SK-N-SH treated with all-trans-retinoic acid at 6 μM for 48 hours (cell line): Measurements from ENCODE around the gene PGAP2.

ENCODE experiments used
- ATAC-seq: fragments of 200-7000 bp; cut with Tn5 transposase; 3 replicates; pipeline ENCODE4 v1.9.1; 2020; ENCODE audit warnings: mild to moderate bottlenecking, moderate library complexity
- ARNTL ChIP-seq: fragments of 450-650 bp; formaldehyde crosslinking; IDR thresholded peaks from 2 replicates; pipeline ENCODE4 v1.5.0; 2020; ENCODE audit warnings: low read depth, mild to moderate bottlenecking, moderate library complexity, borderline replicate concordance
- BACH2 ChIP-seq: fragments of 250-450 bp; sonication (Bioruptor Pico); IDR thresholded peaks from 2 replicates; pipeline ENCODE4 v1.9.0; 2021; ENCODE audit warnings: mild to moderate bottlenecking, borderline replicate concordance
- CSDC2 ChIP-seq: fragments of 250-450 bp; sonication (Bioruptor Pico); IDR thresholded peaks from 2 replicates; pipeline ENCODE4 v1.5.0; 2020; ENCODE audit warnings: mild to moderate bottlenecking, moderate library complexity
- ESRRG ChIP-seq: fragments of 250-450 bp; sonication (Bioruptor Pico); IDR thresholded peaks from 2 replicates; pipeline ENCODE4 v1.6.1; 2021; ENCODE audit warnings: mild to moderate bottlenecking
- GLIS3 ChIP-seq: fragments of 250-450 bp; sonication (Bioruptor Pico); IDR thresholded peaks from 2 replicates; pipeline ENCODE4 v1.5.0; 2020; ENCODE audit warnings: mild to moderate bottlenecking, moderate library complexity
- ISL1 ChIP-seq: fragments of 250-450 bp; sonication (Bioruptor Pico); IDR thresholded peaks from 2 replicates; pipeline ENCODE4 v2.1.2; 2022; ENCODE audit warnings: mild to moderate bottlenecking, moderate library complexity
- OSR1 ChIP-seq: fragments of 250-450 bp; sonication (Bioruptor Pico); IDR thresholded peaks from 2 replicates; pipeline ENCODE4 v1.8.0; 2022; ENCODE audit warnings: moderate library complexity, mild to moderate bottlenecking, inconsistent platforms
- PPARA ChIP-seq: fragments of 250-450 bp; sonication (Bioruptor Pico); IDR thresholded peaks from 2 replicates; pipeline ENCODE4 v1.5.0; 2020; ENCODE audit warnings: mild to moderate bottlenecking, borderline replicate concordance
- RARB ChIP-seq: fragments of 250-450 bp; sonication (Bioruptor Pico); IDR thresholded peaks from 2 replicates; pipeline ENCODE4 v1.8.0; 2021; ENCODE audit warnings: mild to moderate bottlenecking, moderate library complexity
- SNAI2 ChIP-seq: fragments of 250-450 bp; sonication (Bioruptor Pico); IDR thresholded peaks from 2 replicates; pipeline ENCODE4 v1.5.0; 2020; ENCODE audit warnings: mild to moderate bottlenecking, moderate library complexity
- TCF4 ChIP-seq: fragments of 250-450 bp; sonication (Bioruptor Pico); IDR thresholded peaks from 2 replicates; pipeline ENCODE4 v1.8.0; 2021; ENCODE audit warnings: mild to moderate bottlenecking, moderate library complexity, borderline replicate concordance
- TOX ChIP-seq: fragments of 250-450 bp; sonication (Bioruptor Pico); IDR thresholded peaks from 2 replicates; pipeline ENCODE4 v1.8.0; 2021; ENCODE audit warnings: mild to moderate bottlenecking, moderate library complexity, borderline replicate concordance
- ZC3H10 ChIP-seq: fragments of 250-450 bp; sonication (Bioruptor Pico); IDR thresholded peaks from 2 replicates; pipeline ENCODE4 v1.5.1; 2021; ENCODE audit warnings: mild to moderate bottlenecking, moderate library complexity
- ZFP30 ChIP-seq: fragments of 450-650 bp; formaldehyde crosslinking; IDR thresholded peaks from 2 replicates; pipeline ENCODE4 v1.5.0; 2022; ENCODE audit warnings: mild to moderate bottlenecking, moderate library complexity
- ZNF70 ChIP-seq: fragments of 450-650 bp; formaldehyde crosslinking; IDR thresholded peaks from 2 replicates; pipeline ENCODE4 v1.5.0; 2020; ENCODE audit warnings: mild to moderate bottlenecking, moderate library complexity
- ZNF8 ChIP-seq: fragments of 450-650 bp; formaldehyde crosslinking; IDR thresholded peaks from 2 replicates; pipeline ENCODE4 v1.5.0; 2020; ENCODE audit warnings: mild to moderate bottlenecking, moderate library complexity
- TF ChIP-seq, protein P1 (sequence below): fragments of 250-450 bp; sonication (Bioruptor Pico); IDR thresholded peaks from 2 replicates; pipeline ENCODE4 v1.8.0; 2020; ENCODE audit warnings: mild to moderate bottlenecking, moderate library complexity, borderline replicate concordance
- TF ChIP-seq, protein P2 (sequence below): fragments of 250-450 bp; sonication (Bioruptor Pico); IDR thresholded peaks from 2 replicates; pipeline ENCODE4 v1.5.1; 2021; ENCODE audit warnings: mild to moderate bottlenecking, moderate library complexity
- TF ChIP-seq, protein P3 (sequence below): fragments of 250-450 bp; sonication (Bioruptor Pico); IDR thresholded peaks from 2 replicates; pipeline ENCODE4 v1.5.1; 2020; ENCODE audit warnings: low read depth, mild to moderate bottlenecking, moderate library complexity
- TF ChIP-seq, protein P4 (sequence below): fragments of 250-450 bp; sonication (Bioruptor Pico); IDR thresholded peaks from 2 replicates; pipeline ENCODE4 v1.5.0; 2020; ENCODE audit warnings: mild to moderate bottlenecking, moderate library complexity

The PGAP2 gene

DNA sequence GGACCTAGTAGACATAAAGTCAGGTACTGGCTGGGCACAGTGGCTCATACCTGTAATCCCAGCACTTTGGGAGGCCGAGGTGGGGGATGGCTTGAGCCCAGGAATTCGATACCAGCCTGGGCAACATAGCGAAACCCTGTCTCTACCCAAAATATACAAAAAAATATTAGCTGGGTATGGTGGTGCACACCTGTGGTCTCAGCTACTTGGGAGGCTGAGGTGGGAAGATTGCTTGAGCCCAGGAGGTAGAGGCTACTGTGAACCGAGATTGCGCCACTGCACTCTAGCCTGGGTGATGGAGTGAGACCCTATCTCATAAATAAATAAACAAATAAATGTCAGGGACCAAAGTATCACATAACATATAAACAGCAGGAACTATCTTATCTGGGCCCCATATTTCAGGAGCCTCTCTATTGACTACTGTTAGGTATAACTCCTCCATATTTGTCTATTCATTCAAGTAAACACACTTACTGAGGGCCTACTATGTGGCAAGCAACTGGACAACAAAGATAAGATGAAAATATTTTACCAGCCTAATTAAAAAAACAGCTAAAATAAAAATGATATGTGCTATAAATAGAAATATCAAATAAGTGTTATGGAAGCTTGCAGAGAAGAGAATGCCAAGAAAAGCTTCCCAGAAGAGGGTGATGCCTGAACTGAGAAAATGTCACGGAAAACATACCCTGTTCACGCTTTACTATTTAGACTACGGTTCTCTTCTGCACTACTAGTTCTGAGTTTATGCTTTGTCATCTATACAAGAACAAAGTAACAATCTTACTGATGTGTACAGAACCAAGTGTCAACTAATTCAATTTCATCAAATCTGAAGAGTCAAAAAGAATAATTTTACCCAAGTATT is 13.0 kb upstream of the PGAP2 start:
- TF ChIP-seq, protein P1, sequence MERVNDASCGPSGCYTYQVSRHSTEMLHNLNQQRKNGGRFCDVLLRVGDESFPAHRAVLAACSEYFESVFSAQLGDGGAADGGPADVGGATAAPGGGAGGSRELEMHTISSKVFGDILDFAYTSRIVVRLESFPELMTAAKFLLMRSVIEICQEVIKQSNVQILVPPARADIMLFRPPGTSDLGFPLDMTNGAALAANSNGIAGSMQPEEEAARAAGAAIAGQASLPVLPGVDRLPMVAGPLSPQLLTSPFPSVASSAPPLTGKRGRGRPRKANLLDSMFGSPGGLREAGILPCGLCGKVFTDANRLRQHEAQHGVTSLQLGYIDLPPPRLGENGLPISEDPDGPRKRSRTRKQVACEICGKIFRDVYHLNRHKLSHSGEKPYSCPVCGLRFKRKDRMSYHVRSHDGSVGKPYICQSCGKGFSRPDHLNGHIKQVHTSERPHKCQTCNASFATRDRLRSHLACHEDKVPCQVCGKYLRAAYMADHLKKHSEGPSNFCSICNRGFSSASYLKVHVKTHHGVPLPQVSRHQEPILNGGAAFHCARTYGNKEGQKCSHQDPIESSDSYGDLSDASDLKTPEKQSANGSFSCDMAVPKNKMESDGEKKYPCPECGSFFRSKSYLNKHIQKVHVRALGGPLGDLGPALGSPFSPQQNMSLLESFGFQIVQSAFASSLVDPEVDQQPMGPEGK = no peak
- no peak for TF ChIP-seq ZFP30
- TF ChIP-seq ISL1 (CRISPR knock-in tag) = no peak
- no peak for TF ChIP-seq TCF4 (CRISPR knock-in tag)
- TF ChIP-seq, protein P2, sequence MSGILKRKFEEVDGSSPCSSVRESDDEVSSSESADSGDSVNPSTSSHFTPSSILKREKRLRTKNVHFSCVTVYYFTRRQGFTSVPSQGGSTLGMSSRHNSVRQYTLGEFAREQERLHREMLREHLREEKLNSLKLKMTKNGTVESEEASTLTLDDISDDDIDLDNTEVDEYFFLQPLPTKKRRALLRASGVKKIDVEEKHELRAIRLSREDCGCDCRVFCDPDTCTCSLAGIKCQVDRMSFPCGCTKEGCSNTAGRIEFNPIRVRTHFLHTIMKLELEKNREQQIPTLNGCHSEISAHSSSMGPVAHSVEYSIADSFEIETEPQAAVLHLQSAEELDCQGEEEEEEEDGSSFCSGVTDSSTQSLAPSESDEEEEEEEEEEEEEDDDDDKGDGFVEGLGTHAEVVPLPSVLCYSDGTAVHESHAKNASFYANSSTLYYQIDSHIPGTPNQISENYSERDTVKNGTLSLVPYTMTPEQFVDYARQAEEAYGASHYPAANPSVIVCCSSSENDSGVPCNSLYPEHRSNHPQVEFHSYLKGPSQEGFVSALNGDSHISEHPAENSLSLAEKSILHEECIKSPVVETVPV = no peak
- TF ChIP-seq, protein P3, sequence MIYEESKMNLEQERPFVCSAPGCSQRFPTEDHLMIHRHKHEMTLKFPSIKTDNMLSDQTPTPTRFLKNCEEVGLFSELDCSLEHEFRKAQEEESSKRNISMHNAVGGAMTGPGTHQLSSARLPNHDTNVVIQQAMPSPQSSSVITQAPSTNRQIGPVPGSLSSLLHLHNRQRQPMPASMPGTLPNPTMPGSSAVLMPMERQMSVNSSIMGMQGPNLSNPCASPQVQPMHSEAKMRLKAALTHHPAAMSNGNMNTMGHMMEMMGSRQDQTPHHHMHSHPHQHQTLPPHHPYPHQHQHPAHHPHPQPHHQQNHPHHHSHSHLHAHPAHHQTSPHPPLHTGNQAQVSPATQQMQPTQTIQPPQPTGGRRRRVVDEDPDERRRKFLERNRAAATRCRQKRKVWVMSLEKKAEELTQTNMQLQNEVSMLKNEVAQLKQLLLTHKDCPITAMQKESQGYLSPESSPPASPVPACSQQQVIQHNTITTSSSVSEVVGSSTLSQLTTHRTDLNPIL (CRISPR knock-in tag) = no peak
- no peak for ATAC-seq

DNA sequence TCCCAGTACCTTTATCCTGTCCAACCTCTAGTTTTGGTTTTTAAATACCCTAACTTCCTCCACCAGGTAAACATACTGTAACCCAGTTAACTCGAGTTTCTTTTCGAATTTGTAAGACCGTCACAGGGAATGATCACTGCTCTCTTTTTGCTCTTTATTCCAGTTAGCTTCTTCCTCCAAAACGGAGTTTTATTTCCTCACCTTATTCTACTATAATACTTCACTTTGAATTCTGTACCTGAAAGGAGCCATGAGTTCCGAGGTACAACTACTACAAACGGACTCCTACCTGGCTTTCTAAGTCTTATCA is 12.4 kb upstream of the PGAP2 start:
- no peak for ATAC-seq
- TF ChIP-seq OSR1 (CRISPR knock-in tag) (no peak), RARB (CRISPR knock-in tag) (no peak), ZNF70 (CRISPR knock-in tag) (no peak), TOX (CRISPR knock-in tag) (no peak), TCF4 (CRISPR knock-in tag) (no peak), SNAI2 (CRISPR knock-in tag) (no peak), ZNF8 (CRISPR knock-in tag) (no peak)
- TF ChIP-seq, protein P1 = no peak

DNA sequence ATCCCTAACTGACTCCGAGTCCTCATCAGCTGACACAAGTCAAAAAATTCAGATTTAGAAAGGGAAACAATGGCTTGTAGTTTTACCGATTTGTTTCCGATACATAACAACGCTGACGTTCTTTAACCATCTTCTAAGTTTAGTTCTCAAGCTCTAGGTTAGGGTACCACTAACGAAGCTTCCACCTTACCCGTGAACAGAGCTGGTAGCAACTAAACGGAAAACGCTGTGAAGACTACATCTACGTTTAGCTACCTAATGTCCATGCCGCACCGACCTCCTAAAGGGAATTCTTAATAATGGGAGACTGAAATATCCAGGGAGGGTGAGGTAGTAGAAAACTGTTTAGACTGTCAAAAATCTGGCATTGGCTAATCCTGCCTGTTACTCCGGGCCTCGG is 12.0 kb upstream of the PGAP2 start:
- no peak for ATAC-seq
- no peak for TF ChIP-seq ZC3H10 (CRISPR knock-in tag)
- no peak for TF ChIP-seq GLIS3 (CRISPR knock-in tag)
- no peak for TF ChIP-seq ARNTL (CRISPR knock-in tag)
- no peak for TF ChIP-seq OSR1 (CRISPR knock-in tag)
- TF ChIP-seq, protein P4, sequence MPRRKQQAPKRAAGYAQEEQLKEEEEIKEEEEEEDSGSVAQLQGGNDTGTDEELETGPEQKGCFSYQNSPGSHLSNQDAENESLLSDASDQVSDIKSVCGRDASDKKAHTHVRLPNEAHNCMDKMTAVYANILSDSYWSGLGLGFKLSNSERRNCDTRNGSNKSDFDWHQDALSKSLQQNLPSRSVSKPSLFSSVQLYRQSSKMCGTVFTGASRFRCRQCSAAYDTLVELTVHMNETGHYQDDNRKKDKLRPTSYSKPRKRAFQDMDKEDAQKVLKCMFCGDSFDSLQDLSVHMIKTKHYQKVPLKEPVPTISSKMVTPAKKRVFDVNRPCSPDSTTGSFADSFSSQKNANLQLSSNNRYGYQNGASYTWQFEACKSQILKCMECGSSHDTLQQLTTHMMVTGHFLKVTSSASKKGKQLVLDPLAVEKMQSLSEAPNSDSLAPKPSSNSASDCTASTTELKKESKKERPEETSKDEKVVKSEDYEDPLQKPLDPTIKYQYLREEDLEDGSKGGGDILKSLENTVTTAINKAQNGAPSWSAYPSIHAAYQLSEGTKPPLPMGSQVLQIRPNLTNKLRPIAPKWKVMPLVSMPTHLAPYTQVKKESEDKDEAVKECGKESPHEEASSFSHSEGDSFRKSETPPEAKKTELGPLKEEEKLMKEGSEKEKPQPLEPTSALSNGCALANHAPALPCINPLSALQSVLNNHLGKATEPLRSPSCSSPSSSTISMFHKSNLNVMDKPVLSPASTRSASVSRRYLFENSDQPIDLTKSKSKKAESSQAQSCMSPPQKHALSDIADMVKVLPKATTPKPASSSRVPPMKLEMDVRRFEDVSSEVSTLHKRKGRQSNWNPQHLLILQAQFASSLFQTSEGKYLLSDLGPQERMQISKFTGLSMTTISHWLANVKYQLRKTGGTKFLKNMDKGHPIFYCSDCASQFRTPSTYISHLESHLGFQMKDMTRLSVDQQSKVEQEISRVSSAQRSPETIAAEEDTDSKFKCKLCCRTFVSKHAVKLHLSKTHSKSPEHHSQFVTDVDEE = no peak
- TF ChIP-seq ZFP30 = no peak
- no peak for TF ChIP-seq CSDC2 (CRISPR knock-in tag)
- TF ChIP-seq PPARA (CRISPR knock-in tag) = no peak
- no peak for TF ChIP-seq TCF4 (CRISPR knock-in tag)
- TF ChIP-seq BACH2 = no peak
- TF ChIP-seq, protein P3 (CRISPR knock-in tag) = no peak
- no peak for TF ChIP-seq TOX (CRISPR knock-in tag)
- TF ChIP-seq RARB (CRISPR knock-in tag) = no peak
- no peak for TF ChIP-seq SNAI2 (CRISPR knock-in tag)
- no peak for TF ChIP-seq ZNF8 (CRISPR knock-in tag)
- no peak for TF ChIP-seq ESRRG (CRISPR knock-in tag)
- no peak for TF ChIP-seq ZNF70 (CRISPR knock-in tag)
- no peak for TF ChIP-seq ISL1 (CRISPR knock-in tag)
- TF ChIP-seq, protein P1 = no peak
